Spleen (tissue), 11 donors: Measurements from ENCODE around the gene FAM241A. TPM values are rescaled to one million over a fixed set of nuclear protein-coding genes. Genes with fewer than 3 reads are reported as not detected.

Experiments
- DNase-seq: peaks from one replicate; pipeline ENCODE4 v3.0.0-alpha.2; 2020
- H3K27ac ChIP-seq, 8 donors: fragments of 200-600 bp; sonication (generic) in 7 of 8; 1 replicate in 4 of 8; 2 replicates in 4 of 8; pipeline versions ENCODE4 v1.5.0 to v1.8.0; 2016 to 2021; ENCODE audit warnings: inconsistent platforms in 4 of 8, mild to moderate bottlenecking in 4 of 8, moderate library complexity in 1 of 8
- H3K27me3 ChIP-seq, 7 donors: fragments of 200-600 bp; sonication (generic) in 6 of 7; replicated peaks in 1 of 7; 1 replicate in 4 of 7; 2 replicates in 3 of 7; pipeline versions ENCODE4 v1.5.0 to v1.8.0; 2016 to 2021; ENCODE audit warnings: inconsistent platforms in 3 of 7, mild to moderate bottlenecking in 1 of 7
- H3K36me3 ChIP-seq, 6 donors: fragments of 200-600 bp; sonication (generic) in 5 of 6; 1 replicate in 4 of 6; 2 replicates in 2 of 6; pipeline versions ENCODE4 v1.5.0 to v1.8.0; 2016 to 2021; ENCODE audit warnings: inconsistent platforms in 2 of 6
- H3K4me1 ChIP-seq, 6 donors: fragments of 200-600 bp; sonication (generic) in 5 of 6; 1 replicate in 3 of 6; 2 replicates in 3 of 6; pipeline versions ENCODE4 v1.5.0 to v1.8.0; 2016 to 2021; ENCODE audit warnings: inconsistent platforms in 3 of 6
- H3K4me3 ChIP-seq, 8 donors: fragments of 200-600 bp; sonication (generic) in 7 of 8; 1 replicate in 4 of 8; 2 replicates in 4 of 8; pipeline versions ENCODE4 v1.5.0 to v1.8.0; 2016 to 2021; ENCODE audit warnings: inconsistent platforms in 4 of 8, mild to moderate bottlenecking in 4 of 8, moderate library complexity in 2 of 8
- H3K9me3 ChIP-seq, 8 donors: fragments of 200-600 bp; sonication (generic) in 7 of 8; 1 replicate in 4 of 8; 2 replicates in 4 of 8; pipeline versions ENCODE4 v1.5.0 to v1.8.0; 2016 to 2021; ENCODE audit warnings: inconsistent platforms in 4 of 8
- POLR2A ChIP-seq, 3 donors: fragments of 450-650 bp; IDR thresholded peaks; one replicate each; pipeline ENCODE4 v1.5.1; 2017; ENCODE audit warnings: antibody characterized with exemption in 3 of 3, mild to moderate bottlenecking in 1 of 3
- POLR2AphosphoS5 ChIP-seq, 3 donors: sonication (generic); formaldehyde crosslinking; IDR thresholded peaks; one replicate each; pipeline ENCODE4 v1.5.1; 2017; ENCODE audit warnings: antibody characterized with exemption in 3 of 3
- WGBS, 5 donors: extraction: QIAGEN DNeasy Blood & Tissue Kit in 3 of 5; methylation state at CpG; one replicate each; pipeline versions ENCODE4 v1.1.5 to v1.1.7; 2013 to 2018; 5-methylcytosine and 5-hydroxymethylcytosine counted together
- intact Hi-C: fragments of 100-400 bp; cut with DNase I; formaldehyde crosslinking; loops from one replicate; pipeline ENCODE4 v1.15.0; 2023; ENCODE audit warnings: low total_unique reads
- polyA plus RNA-seq, 3 donors: library from polyadenylated mRNA; stranded (reverse); fragments of 200-250 nt; gene quantifications; one replicate each; pipeline ENCODE4 v1.2.1, GENCODE V29; 2013
- total RNA-seq, 7 donors: library from RNA; depleted of rRNA in 3 of 7; stranded (reverse); fragments of >200 nt in 3 of 7; fragmentation: NEBNext Ultra II Directional in 4 of 7; extraction: Animal tissue kit (Norgen Biotek cat#: 25700) in 4 of 7; gene quantifications; one replicate each; pipeline versions ENCODE4 v1.1.0 to v1.2.1, GENCODE V29; 2016 to 2021
- TF ChIP-seq, protein P1 (sequence below), 11 experiments: fragments of 200-600 bp in 7 of 11; fragments of 450-650 bp in 4 of 11; sonication (generic) in 4 of 11; IDR thresholded peaks in 8 of 11; conservative IDR thresholded peaks in 3 of 11; 1 replicate in 7 of 11; 2 replicates in 4 of 11; pipeline versions ENCODE4 v1.4.0 to v1.8.0; 2016 to 2021; ENCODE audit warnings: antibody characterized with exemption in 11 of 11, inconsistent platforms in 4 of 11, mild to moderate bottlenecking in 1 of 11
- donor health status: healthy with polysubstance abuse.
- donor health status: DM: no; HTN: no; CAD: no; lungs with moderate emphysema.
- donor health status: DM: no; HTN: no; CAD: no.
- donor health status: Bipolar disorder and iron deficiency.
- donor health status: healthy.
- donor health status: DM: no; HTN: no; CAD: no.
- donor health status: DM: yes; HTN: yes; CAD: no.

Gene FAM241A
- total and polyA plus RNA-seq, 10 donors = 1.7 to 6.0 (median 3.3) TPM

DNA sequence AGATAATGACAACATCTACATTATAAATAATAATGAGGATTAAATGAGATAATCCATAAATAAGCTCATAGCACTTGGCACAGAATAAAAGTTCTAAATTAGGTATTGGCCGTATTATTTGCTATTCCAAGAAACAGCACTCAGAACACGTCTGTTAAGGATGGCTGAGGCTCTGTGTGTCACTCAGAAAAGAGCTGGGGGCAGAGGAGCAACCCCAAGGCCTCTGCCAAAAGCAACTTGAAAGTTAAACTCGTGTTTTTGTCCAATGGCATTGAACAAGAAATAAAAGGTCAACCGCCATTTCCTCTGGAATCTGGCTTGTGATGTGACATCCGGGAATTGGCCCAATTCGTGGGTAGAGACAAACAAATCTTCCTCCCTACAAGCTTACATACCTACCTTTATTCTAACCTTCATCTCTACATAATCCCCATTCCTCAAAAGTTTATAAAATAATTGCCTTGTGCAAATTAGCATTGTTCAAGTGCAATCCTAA, 42.3 kb upstream of the FAM241A start:
- intact Hi-C loops = no loop called here
- Histone ChIP-seq H3K9me3 (no peaks in the 10 kb centered on the region), H3K4me1 (peaks cover 0 to 33% (median 5%) of the 10 kb centered on the region in 6 donors), H3K36me3 (no peaks in the 10 kb centered on the region), H3K4me3 (no peak overlapping the region), H3K27ac (peak overlapping the region in 7 of 8 donors; percentile 18 to 62 (median 54)), H3K27me3 (no peaks in the 10 kb centered on the region)
- DNase-seq = no peak
- WGBS, 5 donors = 53 to 84% (median 68%) methylated on average over 6 of the region's 6 CpGs
- no peak for TF ChIP-seq POLR2A (IDR thresholded peaks at IDR 0.05)
- TF ChIP-seq, protein P1, sequence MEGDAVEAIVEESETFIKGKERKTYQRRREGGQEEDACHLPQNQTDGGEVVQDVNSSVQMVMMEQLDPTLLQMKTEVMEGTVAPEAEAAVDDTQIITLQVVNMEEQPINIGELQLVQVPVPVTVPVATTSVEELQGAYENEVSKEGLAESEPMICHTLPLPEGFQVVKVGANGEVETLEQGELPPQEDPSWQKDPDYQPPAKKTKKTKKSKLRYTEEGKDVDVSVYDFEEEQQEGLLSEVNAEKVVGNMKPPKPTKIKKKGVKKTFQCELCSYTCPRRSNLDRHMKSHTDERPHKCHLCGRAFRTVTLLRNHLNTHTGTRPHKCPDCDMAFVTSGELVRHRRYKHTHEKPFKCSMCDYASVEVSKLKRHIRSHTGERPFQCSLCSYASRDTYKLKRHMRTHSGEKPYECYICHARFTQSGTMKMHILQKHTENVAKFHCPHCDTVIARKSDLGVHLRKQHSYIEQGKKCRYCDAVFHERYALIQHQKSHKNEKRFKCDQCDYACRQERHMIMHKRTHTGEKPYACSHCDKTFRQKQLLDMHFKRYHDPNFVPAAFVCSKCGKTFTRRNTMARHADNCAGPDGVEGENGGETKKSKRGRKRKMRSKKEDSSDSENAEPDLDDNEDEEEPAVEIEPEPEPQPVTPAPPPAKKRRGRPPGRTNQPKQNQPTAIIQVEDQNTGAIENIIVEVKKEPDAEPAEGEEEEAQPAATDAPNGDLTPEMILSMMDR (IDR thresholded peaks at IDR 0.05 in 8 of 11, conservative IDR thresholded peaks at IDR 0.05 in 3 of 11) = no peak
- TF ChIP-seq POLR2AphosphoS5 (IDR thresholded peaks at IDR 0.05) = no peak

DNA sequence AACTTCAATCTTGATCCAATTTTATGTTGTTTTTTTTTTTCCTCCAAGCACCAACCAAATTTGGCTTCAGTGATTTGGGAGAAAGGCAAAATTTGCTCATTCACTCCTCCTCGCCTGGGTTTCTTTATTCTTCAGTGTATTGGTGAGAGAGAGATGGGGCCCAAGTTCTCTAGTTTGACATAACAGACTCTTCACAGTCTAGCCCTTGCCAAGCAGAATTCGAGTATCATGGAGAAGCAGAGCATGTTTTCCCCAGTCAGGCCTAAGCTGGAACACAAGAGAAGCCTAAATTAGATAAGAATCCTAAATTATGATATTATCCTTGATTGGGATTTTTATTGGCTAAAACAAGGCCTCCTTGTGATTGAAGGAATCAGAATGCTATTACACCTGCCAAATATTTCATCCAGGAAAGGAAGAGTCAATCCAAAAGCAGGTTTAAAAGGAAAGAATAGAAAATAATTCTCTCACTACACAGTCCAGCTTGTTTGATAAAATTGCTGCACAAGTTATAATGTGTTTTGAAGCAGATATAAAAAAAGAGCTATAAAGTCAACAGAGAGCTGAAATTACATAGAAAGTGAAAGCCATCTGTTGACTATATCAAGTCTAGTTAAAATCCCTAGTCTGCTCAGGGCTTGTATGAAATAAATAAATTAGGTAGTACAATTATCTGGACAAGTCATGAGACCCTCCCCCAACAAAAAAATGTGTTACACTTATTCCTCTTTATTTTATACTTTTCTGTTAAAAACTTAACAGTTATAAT, 39.9 kb upstream of the FAM241A start:
- WGBS, 5 donors = 80 to 93% (median 87%) methylated on average over 2 of the region's 2 CpGs
- TF ChIP-seq POLR2A (IDR thresholded peaks at IDR 0.05) (no peak), POLR2AphosphoS5 (IDR thresholded peaks at IDR 0.05) (no peak)
- TF ChIP-seq, protein P1 (IDR thresholded peaks at IDR 0.05 in 8 of 11, conservative IDR thresholded peaks at IDR 0.05 in 3 of 11) = no peak
- no peaks in the 10 kb centered on the region for H3K36me3 ChIP-seq
- H3K4me3 ChIP-seq = no peak overlapping the region
- no peak overlapping the region for H3K27ac ChIP-seq
- no peak for DNase-seq
- no peaks in the 10 kb centered on the region for H3K9me3 ChIP-seq
- H3K4me1 ChIP-seq = peaks cover 0 to 39% (median 18%) of the 10 kb centered on the region in 6 donors
- no peaks in the 10 kb centered on the region for H3K27me3 ChIP-seq
- intact Hi-C loops = no loop called here

DNA sequence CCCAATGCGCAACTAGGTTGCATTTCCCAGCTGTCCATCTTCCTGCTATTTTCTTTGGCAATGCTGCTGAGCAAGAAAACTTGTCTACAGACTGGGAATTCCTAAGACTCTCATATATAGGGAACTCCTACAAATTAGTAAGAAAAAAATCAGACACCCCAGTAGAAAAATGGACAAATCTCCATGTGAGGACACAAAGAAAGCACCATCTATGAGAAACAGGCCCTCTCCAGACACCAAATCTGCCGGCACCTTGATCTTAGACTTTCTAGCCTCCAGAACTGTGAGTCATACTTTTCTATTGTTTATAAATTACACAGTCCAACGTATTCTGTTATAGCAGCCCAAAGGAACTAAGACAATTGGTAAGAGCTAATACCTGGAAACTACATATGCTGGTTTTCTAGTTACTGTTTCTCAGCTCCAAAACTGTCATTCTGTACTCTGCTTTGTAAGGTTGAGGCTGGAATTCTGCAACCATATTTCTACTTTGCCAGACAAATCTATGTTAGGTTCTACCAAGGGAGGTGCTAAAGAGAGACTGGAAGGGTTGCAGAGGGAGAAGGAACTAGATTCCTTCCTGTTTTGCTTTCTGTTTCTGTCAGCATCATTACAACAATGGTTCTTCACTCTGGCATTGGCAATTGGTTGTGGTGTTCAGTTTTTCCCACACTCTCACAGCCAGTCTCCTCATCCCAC, 35.7 kb upstream of the FAM241A start:
- WGBS, 5 donors = 60 to 73% (median 64%) methylated on average over 3 of the region's 3 CpGs
- intact Hi-C loops = no loop called here
- Histone ChIP-seq H3K9me3 (no peaks in the 10 kb centered on the region), H3K27ac (peak overlapping the region in 6 of 8 donors; percentile 11 to 56 (median 40)), H3K27me3 (no peaks in the 10 kb centered on the region), H3K36me3 (no peaks in the 10 kb centered on the region), H3K4me1 (peaks cover 0 to 14% (median 12%) of the 10 kb centered on the region in 6 donors), H3K4me3 (no peak overlapping the region)
- DNase-seq = no peak
- TF ChIP-seq, protein P1 (IDR thresholded peaks at IDR 0.05 in 8 of 11, conservative IDR thresholded peaks at IDR 0.05 in 3 of 11) = no peak
- no peak for TF ChIP-seq POLR2AphosphoS5 (IDR thresholded peaks at IDR 0.05)
- TF ChIP-seq POLR2A (IDR thresholded peaks at IDR 0.05) = no peak

DNA sequence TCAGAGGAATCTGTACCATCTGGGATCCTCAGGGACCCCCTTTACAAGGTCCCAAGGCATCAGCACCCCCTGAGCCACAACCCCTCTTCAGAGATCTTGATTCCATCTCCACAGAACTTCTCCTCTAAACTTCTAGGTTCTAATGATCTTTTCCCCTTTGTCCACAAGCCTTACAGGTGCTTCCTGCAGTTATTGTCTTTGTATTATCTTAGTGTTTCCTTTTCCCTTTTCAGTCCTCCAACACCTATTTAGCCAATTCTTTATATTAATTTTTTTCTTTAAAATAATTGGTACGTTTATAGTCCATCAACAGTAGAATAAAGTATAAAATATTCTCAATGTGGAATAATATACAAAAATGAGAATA, 35.2 kb upstream of the FAM241A start:
- peak overlapping the region in 5 of 8 donors; percentile 11 to 56 (median 49) for H3K27ac ChIP-seq
- H3K36me3 ChIP-seq = no peaks in the 10 kb centered on the region
- TF ChIP-seq, protein P1 (IDR thresholded peaks at IDR 0.05 in 8 of 11, conservative IDR thresholded peaks at IDR 0.05 in 3 of 11) = no peak
- no peak for TF ChIP-seq POLR2AphosphoS5 (IDR thresholded peaks at IDR 0.05)
- no peak for TF ChIP-seq POLR2A (IDR thresholded peaks at IDR 0.05)
- no peak overlapping the region for H3K4me3 ChIP-seq
- H3K9me3 ChIP-seq = no peaks in the 10 kb centered on the region
- H3K4me1 ChIP-seq = peaks cover 0 to 14% (median 12%) of the 10 kb centered on the region in 6 donors
- H3K27me3 ChIP-seq = no peaks in the 10 kb centered on the region
- DNase-seq = no peak
- 49 to 58% (median 50%) methylated on average over 1 of the region's 1 CpG for WGBS, 5 donors
- intact Hi-C loops = no loop called here
